ENCODE results near the gene GPC5.
"Not testable (repeated sequence)": the region's sequence is repeated elsewhere in the genome, so short reads cannot be mapped to it uniquely, and the experiment has no call there.

The GPC5 gene

DNA sequence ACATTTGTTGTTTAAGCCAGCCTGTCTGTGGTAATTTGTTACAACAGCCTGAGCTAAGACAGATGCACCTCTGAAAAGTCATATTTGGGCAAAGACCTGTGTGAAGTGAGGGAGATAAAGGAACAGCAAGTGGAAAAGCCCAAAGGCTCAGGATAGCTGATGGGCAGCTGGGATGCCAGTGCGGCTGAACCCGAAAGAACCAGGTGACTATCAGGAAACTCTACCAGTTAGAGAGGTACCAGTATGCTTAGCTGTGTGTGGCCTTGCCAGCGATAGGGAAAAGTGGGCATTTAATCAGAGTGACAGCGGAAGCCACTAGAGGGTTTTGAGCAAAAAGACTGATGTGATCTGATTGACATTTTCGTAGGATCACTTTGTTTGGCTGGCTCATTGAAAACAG lies 1063.4 kb downstream of the GPC5 start:
- no peak for DNase-seq (ENCODE audit: low spot score)

DNA sequence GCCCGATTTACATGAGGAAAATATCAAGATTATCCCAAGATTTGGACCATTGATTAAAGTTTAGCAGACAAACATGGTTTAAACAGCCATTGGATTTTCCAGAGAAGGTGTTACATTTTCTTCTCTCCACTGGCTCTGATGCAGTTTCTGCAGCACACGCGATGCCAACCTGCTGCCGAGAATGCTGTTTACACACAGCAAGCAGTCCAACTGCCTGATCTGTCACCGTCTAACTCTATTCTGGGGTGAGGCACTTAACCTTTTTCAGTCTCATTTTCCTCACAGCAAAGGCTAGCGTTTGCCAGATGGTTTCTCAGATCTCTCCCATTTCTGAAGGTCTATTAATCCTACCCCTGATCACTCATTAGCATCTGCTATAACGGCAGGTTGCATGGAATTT lies 1064.7 kb downstream of the GPC5 start:
- no peak for DNase-seq (ENCODE audit: low spot score)

DNA sequence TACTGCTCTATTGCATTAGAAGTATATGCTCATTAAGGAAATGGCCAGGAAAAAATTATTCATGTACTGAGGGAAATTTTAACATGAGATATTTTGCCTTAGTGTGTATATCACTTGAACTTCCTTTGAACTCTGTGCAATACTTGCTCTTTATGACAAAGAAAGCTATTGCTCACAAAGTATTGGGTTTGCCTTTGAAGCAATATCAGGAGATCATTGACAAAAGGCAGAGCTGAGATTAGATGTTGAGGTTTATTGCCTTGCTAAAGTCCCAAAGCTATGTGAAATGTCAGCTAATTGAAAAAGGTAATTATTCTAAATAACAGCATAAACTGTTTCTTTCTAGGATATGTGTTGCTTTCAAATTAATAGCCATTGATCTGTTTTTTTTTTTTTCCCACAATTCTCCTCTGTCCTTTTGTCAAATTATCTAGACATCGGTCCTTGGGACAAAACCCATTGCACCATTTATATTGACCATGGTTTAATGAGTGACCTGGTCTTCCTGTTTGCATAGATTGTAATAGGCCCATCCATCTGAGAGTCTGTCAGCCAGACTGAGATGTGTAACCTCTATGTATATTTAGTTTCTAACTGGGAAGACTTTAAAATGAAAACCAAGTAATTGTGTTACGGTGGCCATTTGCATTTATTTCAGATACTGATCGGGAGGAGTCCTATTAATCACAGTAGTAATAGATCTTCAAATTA lies 1075.5 kb downstream of the GPC5 start:
- no peak for DNase-seq (ENCODE audit: low spot score)

DNA sequence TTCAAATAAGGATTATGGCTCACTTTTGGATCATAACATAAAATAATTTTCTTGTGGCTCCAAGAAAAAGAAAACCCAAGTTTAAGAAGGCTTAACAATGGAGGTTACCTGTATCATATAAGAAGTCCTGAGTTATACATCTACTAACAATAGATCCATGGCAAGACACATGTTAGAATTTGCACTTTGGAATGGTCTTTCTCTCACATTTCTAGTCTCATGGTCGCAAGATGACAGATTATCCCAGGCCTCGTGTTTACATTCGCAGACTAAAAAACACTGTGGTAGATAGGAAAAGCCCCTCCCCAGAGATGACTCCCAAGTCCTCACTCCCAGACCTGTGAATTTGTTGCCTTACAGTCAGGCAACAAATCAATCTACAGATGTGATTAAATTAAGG lies 1082.0 kb downstream of the GPC5 start:
- DNase-seq (ENCODE audit: low spot score), result no peak

DNA sequence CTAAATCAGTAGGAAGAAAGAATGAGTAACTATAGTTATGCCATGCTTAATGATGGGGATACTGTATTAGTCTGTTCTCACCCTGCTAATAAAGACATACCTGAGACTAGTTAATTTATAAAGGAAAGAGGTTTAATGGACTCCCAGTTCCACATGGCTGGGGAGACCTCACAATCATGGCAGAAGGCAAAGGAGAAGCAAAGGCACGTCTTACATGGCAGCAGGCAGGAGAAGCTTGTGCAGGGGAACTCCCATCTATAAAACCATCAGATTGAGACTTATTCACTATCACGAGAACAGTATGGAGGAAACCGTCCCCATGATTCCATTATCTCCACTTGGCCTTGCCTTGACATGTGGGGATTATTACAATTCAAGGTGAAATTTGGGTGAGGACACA lies 1084.4 kb downstream of the GPC5 start:
- not testable (repeated sequence) for DNase-seq (ENCODE audit: low spot score)

DNA sequence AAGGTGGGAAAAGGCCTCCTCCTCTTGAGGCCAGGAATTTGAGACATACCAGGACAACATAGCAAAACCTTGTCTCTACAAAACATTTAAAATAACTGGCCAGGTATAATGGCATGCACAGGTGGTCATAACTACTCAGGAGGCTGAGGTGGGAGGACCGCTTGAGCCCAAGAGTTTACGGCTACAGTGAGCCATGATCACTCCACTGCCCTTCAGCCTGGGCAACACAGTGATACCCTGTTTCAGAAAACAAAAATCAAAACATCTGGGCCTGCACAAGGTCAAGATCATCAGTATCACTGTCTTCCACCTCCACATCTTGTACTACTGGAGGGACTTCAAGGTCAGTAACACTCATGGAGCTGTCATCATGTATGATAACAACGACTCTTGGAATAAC lies 1085.5 kb downstream of the GPC5 start:
- DNase-seq (ENCODE audit: low spot score), result no peak

DNA sequence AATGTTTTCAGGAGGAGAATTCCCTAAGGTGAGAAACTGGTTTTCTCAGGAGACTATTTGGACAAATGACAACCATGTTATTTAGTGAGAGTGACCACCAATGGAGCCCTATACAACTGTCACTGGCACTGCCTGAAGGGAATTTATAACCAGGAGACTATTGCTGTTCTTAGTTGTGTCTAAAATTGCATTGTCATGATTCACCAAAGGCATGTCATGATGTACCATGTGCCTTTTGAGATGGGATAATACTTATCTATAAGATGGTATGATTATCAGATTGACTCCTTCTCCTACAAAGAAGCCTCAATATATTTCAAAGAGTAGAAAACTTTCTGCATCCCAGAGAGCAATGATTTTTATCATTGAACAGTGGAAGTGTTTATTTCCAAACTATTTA lies 1088.8 kb downstream of the GPC5 start:
- no peak for DNase-seq (ENCODE audit: low spot score)

DNA sequence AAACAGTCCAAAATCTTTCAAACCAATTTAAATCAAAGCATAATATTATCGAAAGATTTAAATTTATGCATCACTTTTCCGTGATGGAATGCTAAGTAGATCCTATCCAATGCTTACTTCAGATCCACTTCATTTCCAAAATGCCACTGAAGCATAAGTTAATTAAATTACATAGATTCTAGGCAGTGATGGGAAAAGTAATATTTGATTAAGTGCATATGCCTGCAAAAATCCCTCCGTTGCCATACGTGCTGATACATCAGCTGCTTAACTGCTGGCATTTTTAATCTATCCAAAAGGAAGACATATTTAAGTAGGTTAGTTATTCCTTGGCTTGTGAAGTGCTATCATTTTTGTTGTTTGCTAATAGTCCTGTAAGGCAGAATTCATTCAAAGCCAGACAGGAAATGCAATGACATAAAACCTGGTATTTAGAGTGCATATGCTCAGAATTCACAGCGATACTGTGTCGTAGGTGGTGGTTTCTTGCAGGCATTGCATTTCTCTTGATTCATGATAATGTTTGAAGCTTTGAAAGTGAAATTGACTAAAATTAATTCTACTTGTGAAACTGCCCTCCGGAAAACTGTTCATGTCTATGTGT lies 1089.9 kb downstream of the GPC5 start:
- DNase-seq (ENCODE audit: low spot score), result no peak

DNA sequence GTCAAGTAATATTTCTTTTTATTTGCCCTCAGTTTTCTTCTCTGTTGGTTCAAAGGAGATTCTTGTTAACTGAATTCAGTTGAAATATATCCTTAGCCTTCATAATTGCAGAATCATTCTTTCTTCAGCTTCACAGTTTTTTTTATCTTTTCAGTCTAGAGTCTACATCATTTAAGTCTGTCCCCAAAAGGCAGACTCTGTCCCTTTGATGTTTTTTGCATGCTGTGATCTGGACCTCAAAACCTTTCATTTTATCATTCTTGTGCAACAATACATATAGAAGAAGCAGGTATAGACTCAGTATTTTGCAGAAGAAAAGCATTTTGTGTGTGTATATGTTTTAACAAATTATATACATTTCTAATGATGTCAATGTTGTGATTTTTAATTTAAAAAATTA lies 1093.4 kb downstream of the GPC5 start:
- DNase-seq (ENCODE audit: low spot score), result no peak

DNA sequence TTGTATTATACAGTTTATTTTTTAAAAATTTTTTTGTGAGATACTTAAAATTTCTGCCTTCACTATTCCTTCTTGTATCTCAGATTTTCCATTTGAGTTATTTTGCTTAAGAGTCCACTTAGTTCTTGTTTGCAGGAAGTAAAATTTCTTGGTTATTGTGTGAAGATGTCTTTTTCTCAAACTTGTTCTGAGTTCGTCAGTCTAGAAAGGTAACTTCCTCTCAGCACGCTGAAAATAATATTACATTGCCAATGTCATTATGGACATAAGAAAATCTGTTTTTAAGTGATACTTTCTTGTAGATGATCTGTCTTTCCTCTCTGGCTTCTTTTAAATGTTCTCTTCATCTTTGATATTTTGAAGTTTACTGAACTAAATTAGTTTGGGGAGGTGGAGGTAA lies 1096.5 kb downstream of the GPC5 start:
- no peak for DNase-seq (ENCODE audit: low spot score)

DNA sequence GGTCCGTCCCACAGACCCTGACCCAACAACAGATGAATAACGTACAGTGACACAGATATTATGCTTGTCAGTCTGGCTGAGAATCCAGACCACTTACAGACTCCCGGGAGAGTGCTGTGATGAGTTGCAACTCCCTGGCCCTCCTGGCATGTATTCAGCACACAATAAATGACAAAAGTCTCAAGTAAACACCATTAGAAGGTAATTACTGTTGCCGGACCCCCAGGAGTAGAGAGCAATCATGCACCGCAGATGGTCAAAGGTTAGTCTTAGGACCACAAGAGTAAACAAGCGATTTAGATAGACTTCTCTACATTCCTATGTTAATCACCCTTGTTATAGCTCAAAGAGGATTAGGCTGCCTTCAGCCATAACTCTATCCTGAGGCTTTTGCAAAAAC lies 1101.8 kb downstream of the GPC5 start:
- no peak for DNase-seq (ENCODE audit: low spot score)

DNA sequence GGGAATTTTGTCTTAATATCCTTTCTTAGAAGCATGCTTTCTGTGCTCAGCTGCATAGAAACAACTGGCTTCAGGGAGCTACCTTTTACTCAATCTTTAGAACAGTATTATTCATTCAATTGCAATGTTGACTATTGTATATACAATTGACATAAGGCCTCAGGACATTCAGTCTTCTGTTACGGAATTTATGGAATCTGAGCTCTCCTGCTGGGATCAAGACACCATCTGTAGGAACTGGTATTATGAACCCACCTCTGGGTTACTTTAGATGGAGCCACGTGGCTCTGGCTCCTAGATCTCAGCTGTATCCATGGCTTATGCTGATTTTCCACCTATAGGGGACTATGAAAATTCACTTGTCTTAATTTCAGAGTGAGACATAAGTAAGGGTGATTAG lies 1112.0 kb downstream of the GPC5 start:
- no peak for DNase-seq (ENCODE audit: low spot score)

DNA sequence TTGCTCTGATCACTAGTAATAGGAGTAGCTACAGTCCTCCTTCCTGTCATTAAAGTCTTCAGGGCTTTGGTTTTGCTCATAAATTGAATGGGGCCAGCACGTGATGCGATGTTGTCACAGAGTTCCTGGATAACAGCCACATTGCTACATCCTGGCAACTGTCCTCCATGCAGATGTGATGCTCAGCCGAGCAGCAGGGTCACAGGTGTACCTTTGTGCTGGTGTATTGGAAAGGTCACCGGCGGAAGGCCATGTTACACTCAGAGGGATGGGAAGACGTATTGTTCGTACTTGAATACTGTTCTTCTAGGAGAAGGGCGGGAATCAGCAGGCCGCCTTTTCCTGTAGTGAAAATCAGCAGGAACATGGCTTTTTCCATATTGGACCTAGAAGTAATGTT lies 1114.4 kb downstream of the GPC5 start:
- DNase-seq (ENCODE audit: low spot score), result no peak

DNA sequence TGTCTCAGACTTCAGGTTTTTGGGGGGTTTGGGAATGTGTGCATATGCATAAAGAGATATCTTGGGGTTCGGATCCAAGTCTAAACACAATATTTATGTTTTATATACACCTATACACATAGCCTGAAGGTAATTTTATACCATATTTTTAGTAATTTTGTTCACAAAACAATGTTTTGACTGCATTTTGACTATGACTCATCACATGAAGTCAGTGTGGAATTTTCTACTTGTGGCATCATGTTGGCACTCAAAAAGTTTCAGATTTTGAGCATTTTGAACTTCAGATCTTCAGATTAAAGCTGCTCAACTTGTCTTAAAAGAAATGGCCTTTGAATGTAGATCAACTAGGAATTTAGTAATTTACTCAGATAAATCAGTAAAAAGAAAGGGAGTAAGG lies 1115.3 kb downstream of the GPC5 start:
- DNase-seq (ENCODE audit: low spot score), result no peak

DNA sequence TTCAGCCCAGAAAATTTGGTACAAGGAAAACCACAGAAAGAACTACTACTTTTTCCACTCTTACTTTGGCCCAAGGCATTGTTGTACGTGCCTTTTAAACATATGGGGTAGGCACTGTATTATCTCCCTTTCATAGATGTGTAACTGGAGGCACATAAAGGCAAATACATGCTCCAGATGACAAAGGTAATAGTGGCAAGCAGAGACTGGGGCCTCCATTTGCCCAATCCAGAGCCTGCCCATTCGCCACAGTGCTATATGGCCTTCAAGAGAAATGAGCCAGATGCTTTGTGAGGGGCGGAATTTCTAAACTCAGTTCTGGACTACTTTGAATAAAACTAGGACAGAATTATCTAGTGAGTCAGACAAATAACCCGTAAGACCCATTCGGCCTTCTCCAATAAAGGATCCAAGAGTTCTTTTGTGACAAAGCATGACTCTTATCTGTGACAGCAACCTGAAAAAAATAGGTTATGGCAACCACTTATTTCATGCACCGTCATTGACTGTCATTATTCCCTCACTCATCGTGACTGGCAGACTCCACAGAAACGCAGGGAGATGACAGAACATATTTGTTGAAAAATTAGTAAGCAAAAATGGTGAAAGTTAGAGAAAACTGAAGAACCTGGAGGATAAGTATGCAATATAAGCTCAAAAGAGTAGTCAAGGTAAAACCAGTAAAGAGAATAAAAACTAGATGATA lies 1116.2 kb downstream of the GPC5 start:
- no peak for DNase-seq (ENCODE audit: low spot score)

DNA sequence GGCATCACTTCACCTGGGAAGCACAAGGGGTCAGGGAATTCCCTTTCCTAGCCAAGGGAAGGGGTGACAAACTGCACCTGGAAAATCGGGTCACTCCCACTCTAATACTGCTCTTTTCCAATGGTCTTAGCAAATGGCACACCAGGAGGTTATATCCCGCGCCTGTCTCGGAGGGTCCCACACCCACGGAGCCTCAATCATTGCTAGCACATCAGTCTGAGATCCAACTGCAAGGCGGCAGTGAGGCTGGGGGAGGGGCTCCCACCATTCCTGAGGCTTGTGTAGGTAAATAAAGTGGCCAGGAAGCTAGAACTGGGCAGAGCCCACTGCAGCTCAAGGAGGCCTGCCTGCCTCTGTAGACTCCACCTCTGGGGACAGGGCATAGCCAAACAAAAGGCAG lies 1118.5 kb downstream of the GPC5 start:
- not testable (repeated sequence) for DNase-seq (ENCODE audit: low spot score)

DNA sequence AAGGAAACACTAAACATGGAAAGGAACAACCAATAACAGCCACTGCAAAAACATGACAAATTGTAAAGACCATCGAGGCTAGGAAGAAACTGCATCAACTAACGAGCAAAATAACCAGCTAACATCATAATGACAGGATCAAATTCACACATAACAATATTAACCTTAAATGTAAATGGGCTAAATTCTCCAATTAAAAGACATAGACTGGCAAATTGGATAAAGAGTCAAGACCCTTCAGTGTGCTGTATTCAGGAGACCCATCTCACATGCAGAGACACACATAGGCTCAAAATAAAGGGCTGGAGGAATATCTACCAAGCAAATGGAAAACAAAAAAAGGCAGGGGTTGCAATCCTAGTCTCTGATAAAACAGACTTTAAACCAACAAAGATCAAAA lies 1120.2 kb downstream of the GPC5 start:
- DNase-seq (ENCODE audit: low spot score), result not testable (repeated sequence)

DNA sequence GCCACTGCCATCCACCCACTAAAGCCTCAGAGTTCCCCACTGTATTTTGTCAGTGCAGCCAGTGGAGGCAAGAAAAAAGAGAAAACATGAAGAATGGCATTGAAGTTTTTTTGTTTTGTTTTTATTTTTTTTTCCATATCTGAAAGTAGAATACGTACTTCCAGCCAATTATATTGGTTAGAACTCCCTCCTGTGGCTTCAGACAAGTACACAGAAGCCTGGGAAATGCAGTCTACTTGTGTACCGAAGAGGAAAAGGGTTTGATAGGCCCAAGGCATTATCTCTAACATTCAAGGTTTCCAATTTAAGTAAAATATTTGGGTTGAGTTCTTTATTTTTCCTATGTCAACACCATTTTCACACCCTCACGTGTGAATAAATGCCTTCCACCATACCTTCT lies 1131.9 kb downstream of the GPC5 start:
- DNase-seq (ENCODE audit: low spot score), result no peak

DNA sequence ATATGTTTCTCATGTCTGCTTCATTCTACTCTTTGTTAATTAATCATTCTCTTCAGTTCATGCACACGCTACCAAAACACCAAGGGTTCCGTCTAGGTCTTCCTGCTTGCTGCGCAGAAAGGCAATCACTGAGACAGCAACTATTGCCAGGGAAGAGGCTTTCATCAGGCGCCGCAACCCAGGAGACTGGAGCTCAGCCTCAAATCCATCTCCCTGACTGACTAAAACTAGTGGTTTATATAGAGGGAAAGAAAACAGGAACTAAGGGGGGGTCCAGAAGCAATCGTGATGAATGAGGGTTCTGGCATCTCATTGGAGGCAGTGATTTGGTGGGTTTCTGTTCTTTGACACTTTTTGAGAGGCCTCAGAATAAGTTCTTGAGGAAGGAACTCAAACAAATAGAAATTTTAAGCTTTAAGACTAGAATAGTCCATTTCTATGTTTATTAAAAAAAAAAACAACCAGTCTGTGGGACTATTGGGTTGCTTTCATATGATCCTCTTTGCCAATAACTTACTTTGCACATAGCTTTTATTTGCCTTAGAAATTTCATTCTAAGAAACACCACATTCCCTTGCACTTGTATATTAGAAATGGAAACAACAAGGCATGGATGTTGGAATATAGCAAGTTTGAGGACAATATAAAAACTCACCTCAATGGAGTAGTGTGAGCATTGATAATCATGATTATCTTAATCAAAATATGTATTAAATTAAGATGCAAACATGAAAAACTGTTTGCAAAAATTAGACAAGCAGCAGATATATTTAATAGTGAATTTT lies 1137.0 kb downstream of the GPC5 start:
- no peak for DNase-seq (ENCODE audit: low spot score)

DNA sequence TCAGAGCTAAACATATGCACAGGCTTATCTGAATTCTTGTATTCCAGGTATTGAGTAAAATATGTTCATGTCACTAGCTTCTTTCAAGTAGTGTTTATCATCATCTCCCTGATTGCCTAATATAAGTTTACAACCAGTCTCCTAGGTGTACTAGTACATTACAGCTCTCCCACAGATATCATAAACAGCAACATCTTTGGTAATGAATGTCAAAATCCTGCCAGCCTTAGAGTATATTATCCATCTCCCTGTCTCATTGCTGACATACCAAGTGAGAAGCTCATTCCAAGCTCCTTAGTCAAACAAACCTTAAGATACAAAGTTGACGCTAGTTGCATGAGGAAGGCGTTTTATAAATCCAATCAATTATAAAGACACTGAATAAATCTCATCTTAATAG lies 1139.0 kb downstream of the GPC5 start:
- DNase-seq (ENCODE audit: low spot score), result no peak

DNA sequence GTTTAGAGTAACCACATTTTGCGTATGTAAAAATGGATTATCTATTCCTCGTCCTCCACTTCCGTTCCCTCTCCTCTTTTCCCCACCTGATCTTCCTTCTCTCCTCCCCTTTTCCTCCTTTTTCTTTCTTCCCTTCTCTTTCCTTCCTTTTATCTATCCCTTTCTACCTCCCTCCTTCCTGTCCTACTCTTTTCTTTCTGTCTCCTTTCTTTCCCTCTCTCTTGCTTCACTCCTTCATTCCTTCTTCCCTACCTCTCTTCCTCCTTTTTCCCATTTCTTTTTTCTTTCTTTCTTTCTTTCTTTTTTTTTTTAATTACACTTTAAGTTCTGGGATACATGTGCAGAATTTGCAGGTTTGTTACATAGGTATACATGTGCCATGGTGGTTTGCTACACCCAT lies 1139.7 kb downstream of the GPC5 start:
- no peak for DNase-seq (ENCODE audit: low spot score)

DNA sequence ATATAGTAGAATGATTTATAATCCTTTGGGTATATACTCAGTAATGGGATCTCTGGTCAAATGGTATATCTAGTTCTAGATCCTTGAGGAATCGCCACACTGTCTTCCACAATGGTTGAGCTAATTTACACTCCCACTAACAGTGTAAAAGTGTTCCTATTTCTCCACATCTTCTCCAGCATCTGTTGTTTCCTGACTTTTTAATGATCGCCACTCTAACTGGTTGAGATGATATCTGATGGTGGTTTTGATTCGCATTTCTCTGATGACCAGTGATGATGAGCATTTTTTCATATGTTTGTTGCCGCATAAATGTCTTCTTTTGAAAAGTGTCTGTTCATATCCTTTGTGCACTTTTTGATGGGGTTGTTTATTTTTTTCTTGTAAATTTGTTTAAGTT lies 1140.7 kb downstream of the GPC5 start:
- not testable (repeated sequence) for DNase-seq (ENCODE audit: low spot score)

DNA sequence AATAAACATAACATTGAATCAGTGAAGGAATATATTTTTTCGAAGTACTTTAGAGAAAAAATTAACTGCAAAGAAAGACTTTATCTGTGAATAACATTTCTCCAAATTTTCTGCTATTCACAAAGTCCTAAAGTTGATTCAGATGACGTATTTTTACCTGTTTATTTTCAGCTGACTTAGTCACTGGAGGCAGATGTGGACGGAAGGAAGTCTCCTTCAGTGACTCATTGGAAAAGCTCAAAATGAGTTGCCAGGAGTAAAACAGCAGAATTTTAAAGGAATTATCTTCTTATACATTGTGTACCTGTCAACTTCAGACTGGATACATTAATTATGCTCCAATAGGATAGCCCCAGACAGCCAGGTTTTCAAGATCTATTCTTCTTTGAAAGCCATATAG lies 1148.8 kb downstream of the GPC5 start:
- DNase-seq (ENCODE audit: low spot score), result no peak

All from germinal center (tissue), 1 donor.